ENCODE measurements around the gene CDKAL1.
"Not testable (repeated sequence)": the region's sequence is repeated elsewhere in the genome, so short reads cannot be mapped to it uniquely, and the experiment has no call there.

Gene CDKAL1

GRCh38 chr6:21026576-21027273 lies 492.5 kb downstream of the CDKAL1 start:
- DNase-seq (ENCODE audit: low spot score), result no peak

- no peak for DNase-seq (ENCODE audit: low spot score)
Measured at GRCh38 chr6:21027507-21027906, 493.2 kb downstream of the CDKAL1 start.

GRCh38 chr6:21031182-21031581 lies 496.9 kb downstream of the CDKAL1 start:
- DNase-seq (ENCODE audit: low spot score), result no peak

- DNase-seq (ENCODE audit: low spot score), result no peak
Measured at GRCh38 chr6:21033084-21033483, 498.8 kb downstream of the CDKAL1 start.

GRCh38 chr6:21033575-21034026 lies 499.3 kb downstream of the CDKAL1 start:
- no peak for DNase-seq (ENCODE audit: low spot score)

- DNase-seq (ENCODE audit: low spot score), result no peak
Measured at GRCh38 chr6:21034345-21034744, 500.1 kb downstream of the CDKAL1 start.

GRCh38 chr6:21037453-21037852 lies 503.2 kb downstream of the CDKAL1 start:
- DNase-seq (ENCODE audit: low spot score), result no peak

- no peak for DNase-seq (ENCODE audit: low spot score)
Measured at GRCh38 chr6:21039926-21040325, 505.7 kb downstream of the CDKAL1 start.

GRCh38 chr6:21045135-21045700 lies 511.0 kb downstream of the CDKAL1 start:
- no peak for DNase-seq (ENCODE audit: low spot score)

- no peak for DNase-seq (ENCODE audit: low spot score)
Measured at GRCh38 chr6:21046276-21046675, 512.0 kb downstream of the CDKAL1 start.

GRCh38 chr6:21048047-21048446 lies 513.8 kb downstream of the CDKAL1 start:
- no peak for DNase-seq (ENCODE audit: low spot score)

- DNase-seq (ENCODE audit: low spot score), result no peak
Measured at GRCh38 chr6:21049148-21049547, 514.9 kb downstream of the CDKAL1 start.

GRCh38 chr6:21049572-21049971 lies 515.3 kb downstream of the CDKAL1 start:
- no peak for DNase-seq (ENCODE audit: low spot score)

- no peak for DNase-seq (ENCODE audit: low spot score)
Measured at GRCh38 chr6:21050935-21051334, 516.7 kb downstream of the CDKAL1 start.

- no peak for DNase-seq (ENCODE audit: low spot score)
Measured at GRCh38 chr6:21051777-21052176, 517.5 kb downstream of the CDKAL1 start.

- DNase-seq (ENCODE audit: low spot score), result no peak
Measured at GRCh38 chr6:21053612-21054011, 519.4 kb downstream of the CDKAL1 start.

GRCh38 chr6:21055480-21055879 lies 521.2 kb downstream of the CDKAL1 start:
- not testable (repeated sequence) for DNase-seq (ENCODE audit: low spot score)

- DNase-seq (ENCODE audit: low spot score), result no peak
Measured at GRCh38 chr6:21061892-21062291, 527.6 kb downstream of the CDKAL1 start.

- DNase-seq (ENCODE audit: low spot score), result no peak
Measured at GRCh38 chr6:21064756-21065340, 530.6 kb downstream of the CDKAL1 start.

- DNase-seq (ENCODE audit: low spot score), result no peak
Measured at GRCh38 chr6:21067521-21067920, 533.3 kb downstream of the CDKAL1 start.

- no peak for DNase-seq (ENCODE audit: low spot score)
Measured at GRCh38 chr6:21070620-21071019, 536.4 kb downstream of the CDKAL1 start.

- no peak for DNase-seq (ENCODE audit: low spot score)
Measured at GRCh38 chr6:21071780-21072468, 537.7 kb downstream of the CDKAL1 start.

- no peak for DNase-seq (ENCODE audit: low spot score)
Measured at GRCh38 chr6:21073318-21073839, 539.1 kb downstream of the CDKAL1 start.

Measured in cerebellar cortex (tissue), 1 donor.